Loucy (cell line): ENCODE results near the gene NLRC3.

ENCODE experiments used
- CTCF ChIP-seq: fragments of 200-600 bp; sonication (generic); conservative IDR thresholded peaks from 2 replicates; pipeline ENCODE4 v1.5.1; 2014; ENCODE audit warnings: mild to moderate bottlenecking, antibody characterized with exemption, low read length
- EZH2phosphoT487 ChIP-seq: fragments of 200-600 bp; IDR thresholded peaks from 2 replicates; pipeline ENCODE4 v1.6.1; 2018; ENCODE audit warnings: antibody characterized with exemption, mild to moderate bottlenecking, moderate library complexity, borderline replicate concordance

- no peak for TF ChIP-seq EZH2phosphoT487
- no peak for TF ChIP-seq CTCF
Observed at GRCh38 chr16:3503523-3503922, 73.7 kb downstream of the NLRC3 start.
